ENCODE data around the gene MTR.
A peak's percentile ranks its signal among the peaks of the same experiment; 100 is the strongest.

- TF ChIP-seq CTCF (IDR thresholded peaks at IDR 0.05) (peak in 2 of 3 experiments; percentile 9 to 37), POLR2A (IDR thresholded peaks at IDR 0.05; ENCODE audit: low read depth) (no peak), EP300 (IDR thresholded peaks at IDR 0.05) (no peak), POLR2AphosphoS5 (IDR thresholded peaks at IDR 0.05) (no peak)
These were observed 41.6 kb upstream of the MTR start for GRCh38 chr1:236753516-236753915.
